Panc1 (cell line): ENCODE measurements around the gene NFIB. TPM values are rescaled to one million over a fixed set of nuclear protein-coding genes. Genes with fewer than 3 reads are reported as not detected.

Source experiments
- ATAC-seq: fragments of 200-7000 bp; cut with Tn5 transposase; 2 replicates; pipeline ENCODE4 v1.9.1; 2020; ENCODE audit warnings: mild to moderate bottlenecking, moderate library complexity
- BruUV-seq: library from RNA; stranded (reverse); fragments of 400-500 nt; replicated peaks from 2 replicates; lab custom pipeline; 2021; lab: Mats Ljungman, UMichigan
- CTCF ChIA-PET: fragments of 300-600 bp; sonication (Branson Sonifier 250); formaldehyde crosslinking; loops from one replicate; lab custom pipeline; 2022; ENCODE audit warnings: antibody characterized with exemption; lab: Charles Lee
- POLR2A ChIA-PET: fragments of 300-600 bp; sonication (Branson Sonifier 250); formaldehyde crosslinking; loops from one replicate; lab custom pipeline; 2022; ENCODE audit warnings: antibody characterized with exemption; lab: Charles Lee
- DNase-seq: peaks from one replicate; pipeline ENCODE4 v3.0.0-alpha.2; 2010; ENCODE audit warnings: low read depth, low spot score
- H3K27ac ChIP-seq: 2 replicates; pipeline ENCODE4 v1.5.1; 2011; ENCODE audit warnings: mild to moderate bottlenecking, low read length, inconsistent platforms
- H3K27me3 ChIP-seq: fragments of 200-500 bp; sonication (Bioruptor generic); 2 replicates; pipeline ENCODE4 v1.6.0; 2014; ENCODE audit warnings: low read length, inconsistent platforms; ENCODE audit not compliant: control insufficient read depth, insufficient read depth
- H3K36me3 ChIP-seq: fragments of 200-500 bp; sonication (Bioruptor generic); 2 replicates; pipeline ENCODE4 v1.5.1; 2014; ENCODE audit warnings: inconsistent platforms, mild to moderate bottlenecking, low read length, moderate library complexity; ENCODE audit not compliant: control insufficient read depth, insufficient read depth
- H3K4me1 ChIP-seq: 2 replicates; pipeline ENCODE4 v1.5.1; 2011; ENCODE audit warnings: inconsistent platforms, mild to moderate bottlenecking, low read length, moderate library complexity; ENCODE audit not compliant: control insufficient read depth, insufficient read depth
- H3K4me3 ChIP-seq, 2 experiments: 2 replicates each; pipeline ENCODE4 v1.5.1; 2011 to 2012; ENCODE audit warnings: low read depth in 2 of 2, low read length in 2 of 2, mild to moderate bottlenecking in 2 of 2, inconsistent platforms in 1 of 2, moderate library complexity in 1 of 2
- H3K9me3 ChIP-seq: fragments of 200-500 bp; sonication (Bioruptor generic); 2 replicates; pipeline ENCODE4 v1.5.1; 2014; ENCODE audit warnings: low read depth, mild to moderate bottlenecking, inconsistent platforms, low read length, moderate library complexity; ENCODE audit not compliant: control insufficient read depth, insufficient read depth
- CTCF ChIP-seq: fragments of 450-650 bp; IDR thresholded peaks from 2 replicates; pipeline ENCODE4 v1.5.1; 2017; ENCODE audit warnings: mild to moderate bottlenecking
- POLR2AphosphoS5 ChIP-seq: IDR thresholded peaks from 2 replicates; pipeline ENCODE4 v1.6.1; 2012; ENCODE audit warnings: mild to moderate bottlenecking, low read depth, low read length, moderate library complexity
- REST ChIP-seq, 2 experiments: IDR thresholded peaks; 2 replicates each; pipeline ENCODE4 v1.6.1; 2011 to 2012; ENCODE audit warnings: low read depth in 2 of 2, control low read depth in 1 of 2, low read length in 1 of 2, mild to moderate bottlenecking in 1 of 2, moderate library complexity in 1 of 2; ENCODE audit not compliant: insufficient read depth in 1 of 2
- SIN3A ChIP-seq: IDR thresholded peaks from 2 replicates; pipeline ENCODE4 v1.6.1; 2012; ENCODE audit warnings: low read depth, mild to moderate bottlenecking, low read length, moderate library complexity, borderline replicate concordance; ENCODE audit not compliant: insufficient read depth
- TCF7L2 ChIP-seq: IDR thresholded peaks from 2 replicates; pipeline ENCODE4 v1.6.1; 2011; ENCODE audit warnings: mild to moderate bottlenecking, low read depth, low read length, inconsistent platforms
- in situ Hi-C: cut with HindIII; loops from 2 replicates; pipeline ENCODE4 v1.10.0; 2016; ENCODE audit warnings: low sequenced_read_pairs, low pct_unique_long_range_greater_than_20kb
- intact Hi-C: fragments of 100-400 bp; cut with micrococcal nuclease; formaldehyde crosslinking; loops from one replicate; pipeline ENCODE4 v1.10.0; 2022; ENCODE audit not compliant: unreplicated experiment
- total RNA-seq: library from RNA; stranded (reverse); gene quantifications from one replicate; pipeline ENCODE4 v1.2.1, GENCODE V29; 2021; ENCODE audit not compliant: unreplicated experiment

Gene NFIB
- total RNA-seq, 1 experiment from 2014 or later: 26.7 TPM

- H3K27ac ChIP-seq: no peak overlapping the region; the same call in 1 of the 2 replicates
- no TSS peak for BruUV-seq
- no peaks in the 10 kb centered on the region for H3K27me3 ChIP-seq
- H3K4me3 ChIP-seq: no peak overlapping the region
- CTCF ChIA-PET: no interaction called here
- no peaks in the 10 kb centered on the region for H3K9me3 ChIP-seq
- intact Hi-C loops: no loop called here
- DNase-seq (no peak), ATAC-seq (no peak)
- no peak for TF ChIP-seq POLR2AphosphoS5
- no peak for TF ChIP-seq TCF7L2
- no peak for TF ChIP-seq SIN3A
- TF ChIP-seq REST (IDR thresholded peaks at IDR 0.05; ENCODE audit: insufficient read depth in 1 of 2, low read depth in 2 of 2, low read length in 1 of 2): no peak
- TF ChIP-seq CTCF: no peak
- in situ Hi-C loops: no loop called here
- no peaks in the 10 kb centered on the region for H3K36me3 ChIP-seq
- POLR2A ChIA-PET: no interaction called here
- H3K4me1 ChIP-seq: peaks cover 5% of the 10 kb centered on the region; the same call in 1 of the 2 replicates
Measured at GRCh38 chr9:14180960-14181537, 132.9 kb downstream of the NFIB start.

GRCh38 chr9:14180093-14180959 is 133.6 kb downstream of the NFIB start:
- H3K27ac ChIP-seq: peak overlapping the region; percentile 29; the same call in 1 of the 2 replicates
- in situ Hi-C loops: no loop called here

More at GRCh38 chr9:14180093-14180959, 133.6 kb downstream of the NFIB start:
- Histone ChIP-seq H3K27me3 (no peaks in the 10 kb centered on the region), H3K36me3 (no peaks in the 10 kb centered on the region), H3K4me3 (no peak overlapping the region), H3K4me1 (peaks cover 5% of the 10 kb centered on the region; the same call in 1 of the 2 replicates), H3K9me3 (no peaks in the 10 kb centered on the region)
- intact Hi-C loops: no loop called here
- ChIA-PET POLR2A (no interaction called here), CTCF (no interaction called here)
- TF ChIP-seq CTCF (no peak), REST (IDR thresholded peaks at IDR 0.05; ENCODE audit: insufficient read depth in 1 of 2, low read depth in 2 of 2, low read length in 1 of 2) (no peak), TCF7L2 (no peak), POLR2AphosphoS5 (no peak), SIN3A (no peak)
- DNase-seq (no peak), ATAC-seq (no peak)
- no TSS peak for BruUV-seq
